ENCODE data around the gene TMPRSS4. TPM values are rescaled to one million over a fixed set of nuclear protein-coding genes. Genes with fewer than 3 reads are reported as not detected.

Gene TMPRSS4
- total RNA-seq, 1 experiment from 2014 or later: 99.9 TPM

GRCh38 chr11:118133816-118134215 is 56.9 kb downstream of the TMPRSS4 start:
- BruUV-seq (replicated peaks): no TSS peak
- intact Hi-C loops (cut with micrococcal nuclease; ENCODE audit: unreplicated experiment): no loop called here
- CTCF ChIA-PET: no interaction called here
- Mint-ChIP-seq H3K9me3 (ENCODE audit: low read depth, unreplicated experiment) (no peaks in the 10 kb centered on the region), H3K27ac (ENCODE audit: unreplicated experiment) (no peak overlapping the region), H3K4me1 (ENCODE audit: low read depth, unreplicated experiment) (peaks cover 17% of the 10 kb centered on the region), H3K36me3 (ENCODE audit: insufficient read depth, unreplicated experiment) (no peaks in the 10 kb centered on the region), H3K27me3 (ENCODE audit: unreplicated experiment) (peaks cover 41% of the 10 kb centered on the region), H3K4me3 (ENCODE audit: low read depth, unreplicated experiment) (no peak overlapping the region)
- TF ChIP-seq CTCF (IDR thresholded peaks at IDR 0.05; ENCODE audit: unreplicated experiment): no peak
- DNase-seq: no peak

GRCh38 chr11:118135051-118135795 is 58.3 kb downstream of the TMPRSS4 start:
- Mint-ChIP-seq H3K4me1 (ENCODE audit: low read depth, unreplicated experiment) (peaks cover 8% of the 10 kb centered on the region), H3K36me3 (ENCODE audit: insufficient read depth, unreplicated experiment) (no peaks in the 10 kb centered on the region), H3K9me3 (ENCODE audit: low read depth, unreplicated experiment) (no peaks in the 10 kb centered on the region), H3K27ac (ENCODE audit: unreplicated experiment) (no peak overlapping the region), H3K4me3 (ENCODE audit: low read depth, unreplicated experiment) (no peak overlapping the region), H3K27me3 (ENCODE audit: unreplicated experiment) (peaks cover 55% of the 10 kb centered on the region)
- no peak for TF ChIP-seq CTCF (IDR thresholded peaks at IDR 0.05; ENCODE audit: unreplicated experiment)
- intact Hi-C loops (cut with micrococcal nuclease; ENCODE audit: unreplicated experiment): no loop called here
- CTCF ChIA-PET: no interaction called here
- DNase-seq: no peak
- no TSS peak for BruUV-seq (replicated peaks)

DNA sequence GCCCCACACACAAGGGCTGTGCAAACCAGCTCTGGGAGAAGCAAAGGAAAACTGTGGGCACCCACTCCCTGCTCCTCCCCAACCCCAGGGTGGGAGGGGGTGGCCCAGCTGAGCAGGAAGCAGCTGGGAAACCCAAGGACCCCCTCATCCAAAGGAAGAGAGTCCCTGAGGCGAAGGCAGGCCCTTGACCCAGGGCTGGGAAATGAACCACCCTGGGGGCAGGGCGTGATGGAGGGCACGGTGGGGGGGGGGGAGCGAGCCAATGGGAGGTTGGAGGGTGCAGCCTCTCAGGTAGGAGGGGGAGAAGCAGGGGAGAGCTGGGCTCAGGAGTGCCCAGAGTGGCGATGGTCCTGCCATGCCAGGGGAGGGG is 58.9 kb downstream of the TMPRSS4 start:
- CTCF ChIA-PET: no interaction called here
- H3K4me3 Mint-ChIP-seq (ENCODE audit: low read depth, unreplicated experiment): no peak overlapping the region
- H3K9me3 Mint-ChIP-seq (ENCODE audit: low read depth, unreplicated experiment): no peaks in the 10 kb centered on the region
- H3K36me3 Mint-ChIP-seq (ENCODE audit: insufficient read depth, unreplicated experiment): no peaks in the 10 kb centered on the region
- H3K27ac Mint-ChIP-seq (ENCODE audit: unreplicated experiment): no peak overlapping the region
- no peak for DNase-seq
- TF ChIP-seq CTCF (IDR thresholded peaks at IDR 0.05; ENCODE audit: unreplicated experiment): no peak
- intact Hi-C loops (cut with micrococcal nuclease; ENCODE audit: unreplicated experiment): no loop called here
- peaks cover 61% of the 10 kb centered on the region for H3K27me3 Mint-ChIP-seq (ENCODE audit: unreplicated experiment)
- BruUV-seq (replicated peaks): no TSS peak
- H3K4me1 Mint-ChIP-seq (ENCODE audit: low read depth, unreplicated experiment): peaks cover 8% of the 10 kb centered on the region

GRCh38 chr11:118136341-118136740 is 59.5 kb downstream of the TMPRSS4 start:
- H3K4me1 Mint-ChIP-seq (ENCODE audit: low read depth, unreplicated experiment): peaks cover 2% of the 10 kb centered on the region
- intact Hi-C loops (cut with micrococcal nuclease; ENCODE audit: unreplicated experiment): no loop called here
- CTCF ChIA-PET: no interaction called here
- no peak overlapping the region for H3K4me3 Mint-ChIP-seq (ENCODE audit: low read depth, unreplicated experiment)
- no peaks in the 10 kb centered on the region for H3K36me3 Mint-ChIP-seq (ENCODE audit: insufficient read depth, unreplicated experiment)
- no peak for TF ChIP-seq CTCF (IDR thresholded peaks at IDR 0.05; ENCODE audit: unreplicated experiment)
- no peak overlapping the region for H3K27ac Mint-ChIP-seq (ENCODE audit: unreplicated experiment)
- H3K9me3 Mint-ChIP-seq (ENCODE audit: low read depth, unreplicated experiment): no peaks in the 10 kb centered on the region
- no TSS peak for BruUV-seq (replicated peaks)
- no peak for DNase-seq
- peaks cover 66% of the 10 kb centered on the region for H3K27me3 Mint-ChIP-seq (ENCODE audit: unreplicated experiment)
